HG03571 (cell line): ENCODE data around the gene FAM13C.
"Not testable (repeated sequence)": the region's sequence is repeated elsewhere in the genome, so short reads cannot be mapped to it uniquely, and the experiment has no call there.

ENCODE experiments used
- ATAC-seq: cut with Tn5 transposase; IDR thresholded peaks from one replicate; pipeline ENCODE4 v1.9.1; 2021; ENCODE audit not compliant: unreplicated experiment

FAM13C gene

GRCh38 chr10:59279991-59280505, 82.3 kb downstream of the FAM13C start:
- ATAC-seq, result no peak

GRCh38 chr10:59279476-59279875, 82.9 kb downstream of the FAM13C start:
- ATAC-seq, result no peak

- no peak for ATAC-seq
These were observed 85.4 kb downstream of the FAM13C start for GRCh38 chr10:59276919-59277318.

GRCh38 chr10:59276133-59276532, 86.2 kb downstream of the FAM13C start:
- ATAC-seq, result no peak

GRCh38 chr10:59273445-59273844, 88.9 kb downstream of the FAM13C start:
- ATAC-seq, result no peak

GRCh38 chr10:59272061-59272460, 90.3 kb downstream of the FAM13C start:
- no peak for ATAC-seq

- no peak for ATAC-seq
These were observed 91.2 kb downstream of the FAM13C start for GRCh38 chr10:59271160-59271559.

- ATAC-seq, result no peak
These were observed 91.9 kb downstream of the FAM13C start for GRCh38 chr10:59270492-59270891.

GRCh38 chr10:59269651-59270050, 92.7 kb downstream of the FAM13C start:
- no peak for ATAC-seq

- no peak for ATAC-seq
These were observed 93.9 kb downstream of the FAM13C start for GRCh38 chr10:59268460-59268859.

GRCh38 chr10:59266321-59266720, 96.0 kb downstream of the FAM13C start:
- no peak for ATAC-seq

GRCh38 chr10:59265141-59265540, 97.2 kb downstream of the FAM13C start:
- ATAC-seq, result no peak

GRCh38 chr10:59258890-59259289, 103.5 kb downstream of the FAM13C start:
- ATAC-seq, result no peak

GRCh38 chr10:59257224-59257623, 105.1 kb downstream of the FAM13C start:
- no peak for ATAC-seq

- ATAC-seq, result no peak
These were observed 106.9 kb downstream of the FAM13C start for GRCh38 chr10:59255463-59255862.

GRCh38 chr10:59252491-59252890, 109.9 kb downstream of the FAM13C start:
- no peak for ATAC-seq

- ATAC-seq, result no peak
These were observed 116.7 kb downstream of the FAM13C start for GRCh38 chr10:59245686-59246085.

GRCh38 chr10:59244871-59245270, 117.5 kb downstream of the FAM13C start:
- ATAC-seq, result no peak

- ATAC-seq, result no peak
These were observed 118.6 kb downstream of the FAM13C start for GRCh38 chr10:59243611-59244195.

- no peak for ATAC-seq
These were observed 119.4 kb downstream of the FAM13C start for GRCh38 chr10:59242991-59243390.

- ATAC-seq, result no peak
These were observed 120.3 kb downstream of the FAM13C start for GRCh38 chr10:59242057-59242456.

GRCh38 chr10:59240582-59241183, 121.7 kb downstream of the FAM13C start:
- ATAC-seq, result no peak

- not testable (repeated sequence) for ATAC-seq
These were observed 123.2 kb downstream of the FAM13C start for GRCh38 chr10:59239108-59239507.
